ENCODE data around the gene NSRP1. TPM values are rescaled to one million over a fixed set of nuclear protein-coding genes. Genes with fewer than 3 reads are reported as not detected.

The NSRP1 gene
- total and polyA plus RNA-seq, 7 donors: 13.6 to 32.7 (median 19.4) TPM

DNA sequence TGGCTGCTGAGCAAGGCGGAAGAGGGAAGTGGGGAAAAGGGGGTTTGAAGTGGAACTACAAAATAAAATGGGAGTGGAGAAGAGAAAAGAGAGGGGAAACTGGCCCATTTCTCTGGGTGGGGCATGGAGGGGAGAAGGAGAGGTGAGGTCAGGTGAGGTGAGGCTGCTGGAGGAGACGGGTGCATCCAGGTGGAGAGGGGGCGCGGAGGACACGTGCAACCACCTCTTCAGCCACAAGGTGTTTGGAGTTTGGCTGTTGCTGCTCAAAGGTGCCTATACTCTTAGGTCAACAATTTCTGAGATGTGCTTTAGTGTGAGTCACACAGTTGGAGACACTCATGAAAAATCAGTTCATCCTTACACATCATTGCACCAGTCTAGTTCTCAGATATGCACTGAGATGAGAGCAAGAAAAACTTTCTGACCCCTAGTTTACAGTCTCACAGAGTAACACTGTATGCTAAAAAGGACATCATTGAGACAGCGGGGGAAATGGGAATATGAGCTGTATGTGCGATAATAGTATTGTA is 114.0 kb downstream of the NSRP1 start:
- TF ChIP-seq, protein P1, sequence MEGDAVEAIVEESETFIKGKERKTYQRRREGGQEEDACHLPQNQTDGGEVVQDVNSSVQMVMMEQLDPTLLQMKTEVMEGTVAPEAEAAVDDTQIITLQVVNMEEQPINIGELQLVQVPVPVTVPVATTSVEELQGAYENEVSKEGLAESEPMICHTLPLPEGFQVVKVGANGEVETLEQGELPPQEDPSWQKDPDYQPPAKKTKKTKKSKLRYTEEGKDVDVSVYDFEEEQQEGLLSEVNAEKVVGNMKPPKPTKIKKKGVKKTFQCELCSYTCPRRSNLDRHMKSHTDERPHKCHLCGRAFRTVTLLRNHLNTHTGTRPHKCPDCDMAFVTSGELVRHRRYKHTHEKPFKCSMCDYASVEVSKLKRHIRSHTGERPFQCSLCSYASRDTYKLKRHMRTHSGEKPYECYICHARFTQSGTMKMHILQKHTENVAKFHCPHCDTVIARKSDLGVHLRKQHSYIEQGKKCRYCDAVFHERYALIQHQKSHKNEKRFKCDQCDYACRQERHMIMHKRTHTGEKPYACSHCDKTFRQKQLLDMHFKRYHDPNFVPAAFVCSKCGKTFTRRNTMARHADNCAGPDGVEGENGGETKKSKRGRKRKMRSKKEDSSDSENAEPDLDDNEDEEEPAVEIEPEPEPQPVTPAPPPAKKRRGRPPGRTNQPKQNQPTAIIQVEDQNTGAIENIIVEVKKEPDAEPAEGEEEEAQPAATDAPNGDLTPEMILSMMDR (IDR thresholded peaks at IDR 0.05): no peak
- ATAC-seq (no peak), DNase-seq (no peak)
- H3K36me3 ChIP-seq (ENCODE audit: insufficient read depth in 1 of 2, low read depth in 1 of 2): no peaks in the 10 kb centered on the region
- intact Hi-C loops (cut with DNase I): no loop called here
- H3K27ac ChIP-seq: no peak overlapping the region
- no peaks in the 10 kb centered on the region for H3K9me3 ChIP-seq
- H3K4me3 ChIP-seq: no peak overlapping the region
- 79 to 83% (median 83%) methylated on average over 7 of the region's 7 CpGs for WGBS, 3 donors
- H3K4me1 ChIP-seq: peaks cover 3% of the 10 kb centered on the region
- H3K27me3 ChIP-seq (ENCODE audit: insufficient read depth in 3 of 3, low read length in 2 of 3): peaks cover 0 to 47% (median 7%) of the 10 kb centered on the region in 3 donors

DNA sequence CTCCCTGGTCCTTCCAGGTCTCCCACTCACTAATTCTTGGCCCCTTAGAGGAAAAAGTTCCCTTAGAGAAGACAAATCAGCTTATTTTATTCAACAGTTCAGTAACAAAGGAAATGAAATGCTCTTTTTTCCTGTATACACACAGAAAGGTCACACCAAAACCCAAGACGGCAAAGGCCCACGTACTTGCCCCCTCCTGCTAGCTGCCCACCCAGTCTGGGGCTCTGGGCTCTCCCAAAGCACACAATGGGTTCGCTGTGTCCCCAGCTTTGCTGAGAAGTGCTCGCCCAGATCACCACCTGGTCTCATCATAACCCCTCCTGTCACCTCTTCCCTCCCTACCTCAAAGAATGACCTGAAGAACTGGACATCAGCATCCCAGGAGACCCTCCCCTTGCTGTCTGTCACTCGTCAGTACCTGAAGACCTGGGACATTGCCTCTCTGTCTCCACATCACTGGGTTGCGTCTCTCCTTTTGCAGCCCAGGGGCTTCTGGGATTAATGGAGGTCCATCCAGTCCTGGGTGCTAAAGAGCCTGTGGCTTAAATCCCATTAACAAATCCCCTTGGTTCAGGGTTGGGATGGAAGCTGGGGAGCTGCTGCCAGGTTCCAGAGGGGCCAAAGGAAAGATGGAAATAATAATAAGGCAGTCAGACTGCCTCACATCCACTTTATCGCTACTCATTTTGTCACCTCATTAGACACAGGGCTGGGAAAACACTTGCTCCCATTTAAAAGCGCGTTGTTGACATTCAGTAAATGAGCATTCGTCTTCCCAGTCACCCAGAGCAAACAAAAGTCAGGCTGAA is 115.6 kb downstream of the NSRP1 start:
- H3K9me3 ChIP-seq: no peaks in the 10 kb centered on the region
- H3K4me3 ChIP-seq: no peak overlapping the region
- H3K4me1 ChIP-seq: peaks cover 7% of the 10 kb centered on the region
- H3K27ac ChIP-seq: no peak overlapping the region
- intact Hi-C loops (cut with DNase I): no loop called here
- TF ChIP-seq, protein P1 (IDR thresholded peaks at IDR 0.05): no peak
- peaks cover 0 to 54% (median 10%) of the 10 kb centered on the region in 3 donors for H3K27me3 ChIP-seq (ENCODE audit: insufficient read depth in 3 of 3, low read length in 2 of 3)
- no peaks in the 10 kb centered on the region for H3K36me3 ChIP-seq (ENCODE audit: insufficient read depth in 1 of 2, low read depth in 1 of 2)
- ATAC-seq (no peak), DNase-seq (no peak)
- WGBS, 3 donors: 66 to 74% (median 67%) methylated on average over 10 of the region's 10 CpGs

- WGBS, 3 donors: 66 to 70% (median 69%) methylated on average over 11 of the region's 11 CpGs
- peaks cover 3 to 61% (median 15%) of the 10 kb centered on the region in 3 donors for H3K27me3 ChIP-seq (ENCODE audit: insufficient read depth in 3 of 3, low read length in 2 of 3)
- no peak overlapping the region for H3K27ac ChIP-seq
- intact Hi-C loops (cut with DNase I): no loop called here
- TF ChIP-seq, protein P1 (IDR thresholded peaks at IDR 0.05): no peak
- no peak overlapping the region for H3K4me3 ChIP-seq
- no peaks in the 10 kb centered on the region for H3K9me3 ChIP-seq
- peaks cover 7% of the 10 kb centered on the region for H3K4me1 ChIP-seq
- H3K36me3 ChIP-seq (ENCODE audit: insufficient read depth in 1 of 2, low read depth in 1 of 2): no peaks in the 10 kb centered on the region
- no peak for ATAC-seq
- no peak for DNase-seq
Measured at GRCh38 chr17:30232824-30233427, 116.3 kb downstream of the NSRP1 start.

DNA sequence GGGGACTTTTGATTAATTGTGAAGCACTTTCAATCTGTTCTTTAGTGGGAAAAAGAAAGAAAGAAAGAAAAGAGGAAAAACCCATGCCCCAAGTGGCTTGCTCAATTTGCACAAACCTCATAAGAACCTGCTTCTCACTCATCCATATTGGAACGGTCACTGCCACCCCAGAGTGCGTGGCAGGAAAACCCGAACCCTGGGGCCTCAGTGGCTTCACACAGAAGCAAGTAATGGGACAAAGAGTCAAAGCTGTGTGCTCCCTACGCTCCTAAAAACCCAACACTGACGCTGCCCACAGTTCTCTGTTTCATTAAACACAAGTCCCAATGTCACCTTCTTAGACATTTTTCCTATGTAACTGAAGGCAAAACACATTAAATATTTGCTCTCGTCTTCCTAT is 117.7 kb downstream of the NSRP1 start:
- intact Hi-C loops (cut with DNase I): no loop called here
- Histone ChIP-seq H3K27ac (no peak overlapping the region), H3K9me3 (no peaks in the 10 kb centered on the region), H3K27me3 (ENCODE audit: insufficient read depth in 3 of 3, low read length in 2 of 3) (peaks cover 3 to 61% (median 23%) of the 10 kb centered on the region in 3 donors), H3K36me3 (ENCODE audit: insufficient read depth in 1 of 2, low read depth in 1 of 2) (no peaks in the 10 kb centered on the region), H3K4me3 (no peak overlapping the region), H3K4me1 (peaks cover 7% of the 10 kb centered on the region)
- no peak for DNase-seq
- ATAC-seq: no peak
- 76 to 79% (median 77%) methylated on average over 6 of the region's 6 CpGs for WGBS, 3 donors
- TF ChIP-seq, protein P1 (IDR thresholded peaks at IDR 0.05): no peak
